GM21619 (cell line): ENCODE data around the gene TECTA.

Experiments used
- ATAC-seq: cut with Tn5 transposase; IDR thresholded peaks from one replicate; pipeline ENCODE4 v1.9.1; 2021; ENCODE audit not compliant: unreplicated experiment

TECTA gene, protein sequence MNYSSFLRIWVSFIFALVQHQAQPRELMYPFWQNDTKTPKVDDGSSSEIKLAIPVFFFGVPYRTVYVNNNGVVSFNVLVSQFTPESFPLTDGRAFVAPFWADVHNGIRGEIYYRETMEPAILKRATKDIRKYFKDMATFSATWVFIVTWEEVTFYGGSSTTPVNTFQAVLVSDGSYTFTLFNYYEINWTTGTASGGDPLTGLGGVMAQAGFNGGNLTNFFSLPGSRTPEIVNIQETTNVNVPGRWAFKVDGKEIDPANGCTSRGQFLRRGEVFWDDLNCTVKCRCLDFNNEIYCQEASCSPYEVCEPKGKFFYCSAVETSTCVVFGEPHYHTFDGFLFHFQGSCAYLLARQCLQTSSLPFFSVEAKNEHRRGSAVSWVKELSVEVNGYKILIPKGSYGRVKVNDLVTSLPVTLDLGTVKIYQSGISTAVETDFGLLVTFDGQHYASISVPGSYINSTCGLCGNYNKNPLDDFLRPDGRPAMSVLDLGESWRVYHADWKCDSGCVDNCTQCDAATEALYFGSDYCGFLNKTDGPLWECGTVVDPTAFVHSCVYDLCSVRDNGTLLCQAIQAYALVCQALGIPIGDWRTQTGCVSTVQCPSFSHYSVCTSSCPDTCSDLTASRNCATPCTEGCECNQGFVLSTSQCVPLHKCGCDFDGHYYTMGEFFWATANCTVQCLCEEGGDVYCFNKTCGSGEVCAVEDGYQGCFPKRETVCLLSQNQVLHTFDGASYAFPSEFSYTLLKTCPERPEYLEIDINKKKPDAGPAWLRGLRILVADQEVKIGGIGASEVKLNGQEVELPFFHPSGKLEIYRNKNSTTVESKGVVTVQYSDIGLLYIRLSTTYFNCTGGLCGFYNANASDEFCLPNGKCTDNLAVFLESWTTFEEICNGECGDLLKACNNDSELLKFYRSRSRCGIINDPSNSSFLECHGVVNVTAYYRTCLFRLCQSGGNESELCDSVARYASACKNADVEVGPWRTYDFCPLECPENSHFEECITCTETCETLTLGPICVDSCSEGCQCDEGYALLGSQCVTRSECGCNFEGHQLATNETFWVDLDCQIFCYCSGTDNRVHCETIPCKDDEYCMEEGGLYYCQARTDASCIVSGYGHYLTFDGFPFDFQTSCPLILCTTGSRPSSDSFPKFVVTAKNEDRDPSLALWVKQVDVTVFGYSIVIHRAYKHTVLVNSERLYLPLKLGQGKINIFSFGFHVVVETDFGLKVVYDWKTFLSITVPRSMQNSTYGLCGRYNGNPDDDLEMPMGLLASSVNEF (N-terminal part only)

DNA sequence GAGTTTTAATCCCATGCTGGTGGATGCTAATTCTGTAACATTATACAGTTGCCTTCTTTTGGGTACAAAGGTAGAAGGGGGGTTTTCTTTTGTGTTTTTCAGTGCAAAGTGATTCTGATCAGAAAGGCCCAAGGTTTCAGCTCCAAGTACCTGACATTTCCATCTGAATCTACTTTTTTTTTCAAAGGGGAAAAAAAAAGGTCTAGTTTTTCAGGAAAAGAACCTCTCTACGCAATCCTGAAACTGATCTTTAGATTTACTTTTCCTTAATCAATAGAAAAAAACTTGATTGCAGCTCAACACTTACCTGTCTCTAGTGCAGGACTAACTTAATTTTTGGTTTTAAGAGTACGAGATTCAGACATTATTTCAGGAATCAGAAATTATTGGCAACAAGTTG lies at the start of gene TECTA:
TSS of gene TECTA (plus strand) at position 301 of the 400 bp plus-strand sequence. CDS start 1,423 bp downstream, outside the sequence.
- ATAC-seq, result no peak

DNA sequence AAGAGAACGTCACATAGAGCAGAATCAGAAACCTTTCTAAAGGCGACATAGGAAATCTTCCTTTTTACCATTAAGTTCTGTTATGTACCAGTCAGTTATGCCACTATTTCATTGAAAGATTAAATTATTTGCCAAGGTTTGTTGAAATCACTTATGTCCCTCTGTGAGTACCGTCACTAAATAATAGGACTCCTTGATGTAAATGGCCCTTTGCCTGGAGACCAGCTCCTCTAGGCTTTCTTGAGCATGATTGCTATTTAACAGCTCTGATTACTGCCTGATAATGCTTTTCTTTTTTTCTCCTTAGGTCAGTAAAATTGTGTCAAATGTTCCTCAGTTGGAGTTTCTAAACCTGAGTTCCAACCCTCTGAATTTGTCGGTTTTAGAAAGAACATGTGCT lies 47.8 kb upstream of the TECTA start:
- no peak for ATAC-seq

DNA sequence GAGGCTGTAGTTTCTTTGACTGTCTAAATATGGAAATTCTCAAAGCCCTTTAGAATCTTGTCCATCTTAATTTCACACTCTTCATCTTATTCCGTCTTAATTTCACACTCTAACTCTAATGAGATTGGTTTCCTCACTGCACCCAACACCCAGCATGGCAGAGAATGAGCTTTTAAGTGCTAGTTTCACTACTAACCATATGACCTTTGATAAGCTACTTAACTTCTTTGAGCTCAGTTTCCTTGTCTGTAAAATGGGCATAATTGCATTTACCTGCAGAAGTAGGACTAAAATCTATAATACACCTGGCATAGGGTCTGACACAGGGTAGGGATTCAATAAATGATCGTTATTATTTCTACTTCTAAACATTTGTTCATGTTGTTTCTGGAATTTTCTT lies 46.8 kb upstream of the TECTA start:
- ATAC-seq, result no peak

DNA sequence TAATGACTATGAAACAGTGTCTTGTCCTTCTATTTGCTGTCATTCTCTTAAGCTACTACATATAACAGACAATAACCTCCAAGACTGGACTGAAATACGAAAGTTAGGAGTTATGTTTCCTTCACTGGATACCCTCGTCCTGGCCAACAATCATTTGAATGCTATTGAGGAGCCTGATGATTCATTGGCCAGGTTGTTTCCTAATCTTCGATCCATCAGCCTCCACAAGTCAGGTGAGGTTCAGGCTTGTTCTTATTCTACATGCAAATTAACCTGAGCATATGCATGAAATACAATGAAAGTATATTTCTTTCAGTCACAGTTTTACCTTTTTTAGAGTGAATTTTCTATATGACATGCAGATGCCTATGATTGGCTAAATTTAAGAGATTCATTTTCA lies 46.0 kb upstream of the TECTA start:
- no peak for ATAC-seq

DNA sequence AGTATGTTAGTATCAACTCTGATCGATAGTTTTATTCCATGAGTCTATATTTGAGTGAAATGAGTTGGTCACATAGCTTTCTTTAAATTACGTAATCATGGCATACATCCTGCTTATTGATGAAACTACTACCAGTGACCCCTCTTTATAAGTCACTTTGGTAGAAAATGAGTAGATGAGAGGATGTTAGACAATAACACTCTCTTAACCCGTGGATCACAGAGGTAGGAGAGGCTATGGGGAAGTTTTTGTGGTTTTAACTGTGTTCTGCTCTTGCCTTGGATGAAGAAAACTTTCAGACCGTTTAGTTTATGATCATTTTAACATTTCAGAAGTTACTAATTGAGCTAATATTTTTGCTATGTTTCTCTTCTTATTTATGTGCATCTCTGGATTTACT lies 43.1 kb upstream of the TECTA start:
- ATAC-seq, result peak; percentile 53

DNA sequence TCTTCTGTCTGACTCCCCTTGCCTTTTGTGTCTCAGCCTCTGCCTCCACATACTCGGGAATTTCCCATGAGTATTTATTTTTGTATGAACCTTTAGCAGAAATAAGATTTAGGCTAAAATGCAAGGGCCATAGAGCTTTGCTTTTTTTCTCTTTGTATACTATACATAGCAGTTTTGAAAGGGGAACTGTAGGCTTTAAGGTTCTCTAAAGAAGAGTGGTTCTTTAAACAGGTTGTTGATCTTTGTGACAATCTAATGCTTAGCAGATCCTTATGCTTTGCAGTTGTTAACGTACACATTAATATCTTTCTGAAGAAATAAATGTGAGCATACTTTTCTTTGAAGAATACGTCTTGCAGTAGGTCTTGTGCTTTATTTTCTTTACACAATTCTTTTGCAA lies 42.1 kb upstream of the TECTA start:
- no peak for ATAC-seq

DNA sequence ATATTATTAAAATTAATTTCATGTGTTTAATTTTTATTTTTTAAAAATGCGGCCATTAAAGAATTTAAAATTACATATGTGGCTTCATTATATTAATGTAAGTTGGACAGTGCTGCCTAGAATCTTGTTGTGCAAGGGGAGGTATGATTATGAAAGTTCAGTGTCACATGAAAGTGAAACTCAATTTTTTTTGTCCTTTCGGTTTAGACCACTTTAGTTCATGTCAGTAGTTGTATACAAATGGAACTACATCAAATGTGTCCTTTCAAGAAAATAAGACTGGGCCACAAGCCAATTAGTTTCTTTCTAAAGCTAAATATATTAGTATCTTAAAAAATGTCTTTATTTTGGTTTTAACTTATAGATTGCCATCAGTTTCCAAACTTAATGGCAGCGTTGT lies 41.4 kb upstream of the TECTA start:
- peak; percentile 98 for ATAC-seq

DNA sequence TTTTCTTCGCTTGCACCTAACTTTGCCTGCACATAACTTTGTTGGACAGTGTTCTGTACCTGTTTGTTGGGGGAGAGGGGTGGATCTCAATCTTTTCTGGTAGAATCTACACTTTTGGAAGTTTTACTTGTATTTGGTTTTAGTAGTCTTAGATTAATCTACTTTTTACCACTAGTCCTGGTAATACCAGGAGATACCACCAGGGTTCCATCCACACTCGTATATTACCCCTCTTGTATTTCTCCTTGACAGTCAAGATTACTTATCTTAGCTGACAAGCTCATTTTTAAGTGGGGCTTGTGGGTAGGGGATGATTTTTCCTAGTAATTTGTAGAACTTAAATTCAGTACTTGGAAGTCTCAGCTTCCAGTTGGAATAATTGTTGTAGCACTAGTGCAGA lies 37.3 kb upstream of the TECTA start:
- ATAC-seq, result no peak

DNA sequence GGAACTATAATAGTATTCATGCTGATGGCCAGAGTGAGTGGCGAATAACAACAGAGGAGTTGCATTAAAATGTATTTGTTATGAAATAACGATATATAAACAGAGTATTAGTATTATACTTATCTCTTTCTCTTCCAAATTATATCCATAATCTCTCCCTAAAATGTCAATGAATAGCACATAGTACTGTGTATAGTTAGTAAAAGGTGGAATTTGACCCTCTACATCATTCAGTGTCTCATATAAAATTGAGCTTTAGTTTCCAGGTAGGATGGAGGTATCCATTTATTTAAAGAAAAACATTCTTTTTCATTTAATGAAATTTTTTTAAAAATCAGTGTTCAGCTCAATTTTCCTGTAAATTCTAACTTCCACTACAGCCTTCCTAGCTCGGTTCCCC lies 34.4 kb upstream of the TECTA start:
- ATAC-seq, result no peak

DNA sequence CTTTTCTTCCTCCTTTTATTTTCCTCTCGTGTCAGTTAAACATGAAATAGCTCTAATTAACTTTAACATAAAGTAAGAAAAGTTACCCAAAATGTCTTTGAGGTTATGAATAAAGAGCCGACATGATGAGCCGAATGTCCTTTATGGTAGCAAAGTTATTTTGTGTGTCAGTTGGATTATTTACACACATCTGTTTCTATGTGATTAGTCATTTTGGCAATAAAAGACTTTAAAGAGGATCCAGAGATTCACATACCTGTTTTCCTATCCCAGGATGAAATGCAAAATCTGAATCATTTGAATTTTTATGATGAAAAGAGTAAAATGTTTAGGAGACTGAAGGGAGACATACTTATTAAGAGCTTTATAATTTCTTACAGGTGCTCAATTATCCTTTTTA lies 34.0 kb upstream of the TECTA start:
- ATAC-seq, result no peak

DNA sequence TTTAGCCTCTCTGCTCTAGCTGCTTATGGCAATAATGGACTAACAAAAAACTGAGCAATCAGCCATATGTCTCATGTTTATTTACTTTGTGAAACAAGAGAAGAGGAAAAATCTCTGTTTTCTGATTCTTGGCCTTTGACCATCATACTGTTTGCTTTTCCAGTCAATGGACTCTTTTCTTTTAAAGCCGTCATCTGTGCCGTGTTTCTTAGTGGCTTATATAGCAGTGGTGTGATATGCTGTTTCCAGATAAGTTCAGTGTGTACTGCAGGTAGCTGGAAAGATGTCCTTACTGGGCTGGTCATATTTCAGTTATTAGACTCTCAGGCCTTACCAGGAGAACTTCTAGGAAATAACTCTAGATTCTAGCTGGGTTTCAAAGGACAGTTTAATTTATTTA lies 33.6 kb upstream of the TECTA start:
- ATAC-seq, result no peak

DNA sequence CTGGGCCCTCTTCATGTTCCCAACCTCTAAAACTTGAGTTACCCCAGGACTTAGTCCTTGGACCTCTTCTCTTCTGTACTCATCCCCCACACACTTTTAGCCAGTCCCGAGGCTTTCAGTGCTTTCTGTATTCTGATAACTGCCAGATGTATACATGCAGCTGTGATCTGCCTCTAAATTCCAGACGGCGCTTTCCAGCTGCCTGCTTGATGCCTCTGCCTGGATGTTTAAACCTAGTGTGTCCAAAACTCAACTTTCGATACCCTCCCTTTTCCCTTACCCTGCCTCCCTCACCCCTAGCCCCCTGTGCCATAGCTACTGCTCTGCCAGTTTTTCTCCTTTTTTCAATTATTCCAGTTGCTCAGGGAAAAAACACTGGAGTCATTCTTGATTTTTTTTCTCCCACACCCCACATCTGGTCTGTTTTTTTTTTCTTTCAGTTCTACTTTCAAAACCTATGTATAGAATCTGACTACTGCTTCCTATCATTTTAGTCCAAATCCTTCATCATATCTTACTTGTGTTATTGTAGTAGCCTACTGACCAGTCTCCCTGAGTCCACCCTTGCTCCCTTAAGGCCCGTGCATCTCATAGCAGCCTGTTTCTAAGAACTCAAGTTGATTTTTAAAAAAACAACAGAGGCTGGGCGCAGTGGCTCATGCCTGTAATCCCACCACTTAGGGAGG lies 32.9 kb upstream of the TECTA start:
- ATAC-seq, result no peak

DNA sequence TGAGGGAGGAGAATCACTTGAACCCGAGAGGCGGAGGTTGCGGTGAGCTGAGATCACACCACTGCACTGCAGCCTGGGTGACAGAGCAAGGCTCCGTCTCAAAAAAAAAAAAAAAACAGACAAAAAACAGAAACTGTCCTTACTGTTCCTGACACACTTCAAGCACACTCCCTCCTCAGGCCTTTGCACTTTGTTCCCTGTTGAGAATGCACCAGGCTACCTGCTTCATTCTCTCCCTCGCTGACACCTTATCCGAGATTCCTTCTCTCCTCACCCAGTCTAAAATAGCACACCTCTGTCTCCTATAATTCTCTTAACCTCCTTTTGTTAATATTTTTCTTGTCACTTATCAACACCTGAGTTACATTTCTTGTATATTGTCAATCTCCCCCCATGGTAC lies 32.3 kb upstream of the TECTA start:
- ATAC-seq, result no peak

DNA sequence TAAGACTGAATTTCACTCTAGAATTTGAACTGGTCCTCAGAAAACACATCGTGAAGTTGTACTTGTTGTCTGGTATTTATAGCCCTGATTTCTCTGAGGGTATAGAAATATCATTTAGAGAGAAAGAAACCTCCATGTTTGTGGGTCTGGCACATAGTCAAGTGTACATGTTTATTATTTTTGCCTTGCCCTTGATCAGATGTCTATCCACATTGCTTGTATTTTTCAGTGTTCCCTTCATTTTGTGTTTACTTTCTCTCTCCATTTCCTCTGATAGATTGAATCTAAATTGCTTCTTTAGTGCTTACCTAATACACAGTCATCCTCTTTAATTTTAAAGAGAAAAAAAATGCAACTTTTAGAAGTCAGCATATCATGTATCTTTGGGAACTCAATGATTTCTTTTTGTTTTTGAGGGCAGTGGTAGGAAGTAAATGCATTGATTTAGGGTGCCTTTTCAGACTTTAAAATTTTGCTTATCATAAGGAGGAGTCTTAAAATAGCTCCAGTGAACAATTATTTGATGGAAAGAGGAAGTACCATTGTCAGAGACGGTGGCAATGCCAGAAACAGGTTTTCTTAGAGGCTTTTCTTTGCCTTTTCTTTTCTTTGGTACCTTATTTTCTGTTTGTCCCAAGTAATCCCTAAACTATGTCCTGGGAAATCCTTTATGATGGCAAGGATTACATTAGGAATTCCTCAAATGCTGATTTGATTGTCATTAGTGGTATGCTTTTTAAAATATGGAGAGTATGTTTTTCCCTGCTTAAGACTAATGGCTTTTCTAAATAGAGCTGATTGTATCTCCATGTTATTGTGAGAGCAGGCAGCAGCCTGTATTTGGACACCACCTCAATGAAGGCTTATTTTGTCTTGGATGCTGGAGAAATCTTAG lies 29.8 kb upstream of the TECTA start:
- ATAC-seq, result no peak

DNA sequence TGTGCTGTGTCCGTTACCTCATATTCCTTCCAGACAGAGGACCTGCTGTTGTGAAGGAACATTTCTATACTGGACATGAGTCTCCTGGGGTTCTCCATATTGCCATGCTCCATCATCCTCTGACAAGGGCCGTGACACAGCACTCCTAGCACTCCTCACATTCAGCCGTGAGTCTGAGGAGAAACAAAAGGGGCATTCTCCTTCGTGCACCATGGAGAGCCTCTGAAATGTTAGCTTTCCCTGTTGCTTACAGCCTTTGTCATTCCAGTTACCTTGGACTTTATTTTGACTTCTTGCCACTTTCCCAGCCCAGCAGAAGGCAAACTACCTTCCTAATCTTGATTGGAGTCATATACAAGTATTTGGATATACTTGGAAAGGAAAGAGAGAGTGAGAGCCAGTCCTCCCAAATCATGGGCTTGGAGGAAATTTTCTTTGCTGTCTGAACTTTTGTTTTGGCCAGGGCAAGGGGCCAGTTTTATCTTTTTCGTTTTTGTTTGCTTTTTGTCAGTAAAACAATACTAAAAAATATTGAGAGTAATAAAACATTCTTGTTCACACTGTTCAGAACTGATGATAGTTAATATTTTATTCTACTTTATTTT lies 29.1 kb upstream of the TECTA start:
- ATAC-seq, result no peak

DNA sequence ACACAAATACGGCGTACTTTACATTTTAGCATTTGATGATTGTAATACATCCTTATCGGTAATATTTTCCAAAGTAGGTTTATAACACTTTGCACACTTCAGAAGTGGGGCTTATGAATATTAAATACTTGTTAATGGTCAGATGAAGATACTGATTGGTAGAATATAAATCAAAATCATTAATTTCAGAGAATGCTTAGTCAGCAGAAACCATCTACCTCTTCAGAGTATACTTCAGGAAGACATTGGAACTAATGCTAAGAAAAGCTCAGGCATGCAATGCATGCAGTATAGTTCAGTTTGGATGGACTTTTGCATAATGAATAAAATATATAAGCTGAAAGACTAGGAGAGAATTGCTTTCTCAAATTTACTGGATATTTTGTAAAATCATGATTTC lies 19.7 kb upstream of the TECTA start:
- no peak for ATAC-seq

DNA sequence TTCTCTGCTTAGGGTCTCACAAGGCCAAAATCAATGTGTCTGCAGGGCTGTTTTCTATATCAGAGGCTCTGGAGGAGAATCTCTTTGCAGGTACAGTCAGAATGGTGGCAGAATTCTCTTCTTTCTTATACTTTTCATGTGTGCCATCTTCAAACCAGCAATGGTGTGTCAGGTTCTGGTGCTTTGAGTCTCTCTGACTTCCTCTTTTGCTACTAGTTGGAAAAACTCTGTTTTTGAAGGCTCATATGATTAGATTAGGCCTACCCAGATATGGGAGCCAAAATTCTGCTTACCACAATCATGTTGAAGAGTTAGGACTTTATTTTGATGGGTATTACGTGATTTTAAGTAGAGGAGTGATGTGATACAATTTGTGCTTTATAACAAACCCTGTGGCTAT lies 18.8 kb upstream of the TECTA start:
- no peak for ATAC-seq

DNA sequence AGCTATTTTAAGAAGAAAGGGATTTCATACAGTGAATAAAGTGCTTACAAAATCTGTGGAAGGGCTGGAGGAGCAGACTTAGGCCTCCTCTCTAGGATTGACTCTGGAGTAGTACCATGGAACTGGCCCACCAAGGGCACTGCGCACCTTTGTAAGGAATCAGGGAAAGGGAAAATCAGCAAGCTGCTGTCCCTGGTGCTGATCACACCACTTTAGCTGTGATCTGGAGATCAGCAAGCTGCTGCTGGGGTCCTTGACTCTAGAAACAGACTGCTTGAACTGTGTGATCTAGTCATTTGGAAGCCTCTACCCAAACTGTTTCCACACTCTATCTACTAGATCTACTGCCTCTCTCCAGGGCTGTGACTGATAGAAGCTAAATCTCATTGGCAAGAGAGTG lies 18.4 kb upstream of the TECTA start:
- no peak for ATAC-seq

DNA sequence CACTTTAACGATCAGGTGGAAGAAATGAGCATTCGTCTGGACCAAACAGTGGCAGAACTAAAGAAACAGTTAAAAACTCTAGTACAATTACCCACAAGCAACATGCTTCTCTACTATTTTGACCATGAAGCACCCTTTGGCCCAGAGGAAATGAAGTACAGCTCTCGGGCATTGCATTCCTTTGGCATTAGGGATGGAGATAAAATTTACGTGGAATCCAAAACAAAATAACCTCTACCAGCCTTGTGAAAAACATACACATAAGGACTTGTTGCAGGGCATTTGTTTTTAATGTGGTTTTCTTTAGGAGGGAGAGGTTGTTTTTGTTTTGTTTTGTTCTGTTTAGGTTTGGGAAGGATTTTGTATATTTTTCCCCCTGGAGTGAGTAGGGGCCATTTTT lies 14.2 kb upstream of the TECTA start:
- no peak for ATAC-seq
